Hematopoietic multipotent progenitor cell (in vitro differentiated cells): ENCODE data around the gene ABCA3. TPM values are rescaled to one million over a fixed set of nuclear protein-coding genes. Genes with fewer than 3 reads are reported as not detected.
"Not testable (repeated sequence)": the region's sequence is repeated elsewhere in the genome, so short reads cannot be mapped to it uniquely, and the experiment has no call there.

ENCODE experiments used
- DNase-seq, 3 donors: peaks; one replicate each; pipeline ENCODE4 v3.0.0-alpha.2; 2011 to 2015; ENCODE audit warnings: low read depth in 2 of 3, low spot score in 2 of 3
- total RNA-seq: library from RNA; depleted of rRNA; stranded (reverse); fragments of >200 nt; gene quantifications from one replicate; pipeline ENCODE4 v1.2.3, GENCODE V29; 2012

ABCA3 gene
- total RNA-seq, 1 donor, result 8.1 TPM

GRCh38 chr16:2282866-2283555 lies 57.5 kb downstream of the ABCA3 start:
- DNase-seq, result no peak

GRCh38 chr16:2282262-2282661 lies 58.3 kb downstream of the ABCA3 start:
- DNase-seq, result no peak

GRCh38 chr16:2280981-2281542 lies 59.5 kb downstream of the ABCA3 start:
- no peak for DNase-seq

GRCh38 chr16:2280461-2280860 lies 60.1 kb downstream of the ABCA3 start:
- no peak for DNase-seq

GRCh38 chr16:2278956-2279800 lies 61.4 kb downstream of the ABCA3 start:
- no peak for DNase-seq

GRCh38 chr16:2278272-2278608 lies 62.3 kb downstream of the ABCA3 start:
- no peak for DNase-seq

GRCh38 chr16:2277466-2278271 lies 62.9 kb downstream of the ABCA3 start:
- DNase-seq, result no peak

- DNase-seq, result no peak
These were observed 63.9 kb downstream of the ABCA3 start for GRCh38 chr16:2276368-2277195.

GRCh38 chr16:2275476-2276367 lies 64.8 kb downstream of the ABCA3 start:
- DNase-seq, result no peak

GRCh38 chr16:2273931-2274330 lies 66.6 kb downstream of the ABCA3 start:
- DNase-seq, result no peak

GRCh38 chr16:2273484-2273883 lies 67.0 kb downstream of the ABCA3 start:
- no peak for DNase-seq

- no peak for DNase-seq
These were observed 68.6 kb downstream of the ABCA3 start for GRCh38 chr16:2271848-2272461.

- no peak for DNase-seq
These were observed 69.7 kb downstream of the ABCA3 start for GRCh38 chr16:2270588-2271470.

GRCh38 chr16:2270070-2270462 lies 70.5 kb downstream of the ABCA3 start:
- no peak for DNase-seq

- peak; percentile 97 to 99 (median 98) for DNase-seq
These were observed 72.4 kb downstream of the ABCA3 start, which contains the start of gene RNPS1 for GRCh38 chr16:2267913-2268666. Gene RNPS1, minus strand, starts transcription at chr16:2268126. Its CDS starts 3,483 bp downstream, at chr16:2264643.

GRCh38 chr16:2267505-2267912 lies 73.0 kb downstream of the ABCA3 start:
- not testable (repeated sequence) for DNase-seq

- DNase-seq, result not testable (repeated sequence)
These were observed 73.6 kb downstream of the ABCA3 start for GRCh38 chr16:2266887-2267286.
